Fibroblast of lung (primary cell): ENCODE data around the gene ZFAND2A. TPM values are rescaled to one million over a fixed set of nuclear protein-coding genes. Genes with fewer than 3 reads are reported as not detected.

Experiments used
- DNase-seq, 2 donors: peaks; one replicate each; pipeline versions ENCODE4 v3.0.0 to v3.0.0-alpha.2; 2010; ENCODE audit warnings: low read depth in 2 of 2
- H2AFZ ChIP-seq: 2 replicates; pipeline ENCODE4 v1.5.1; 2012; ENCODE audit warnings: low read length, control low read depth, inconsistent platforms
- H3K27ac ChIP-seq: 2 replicates; pipeline ENCODE4 v1.5.1; 2011; ENCODE audit warnings: low read length, control low read depth; ENCODE audit not compliant: insufficient read depth
- H3K27me3 ChIP-seq: 2 replicates; pipeline ENCODE4 v1.5.1; 2011; ENCODE audit warnings: mild to moderate bottlenecking, low read length; ENCODE audit not compliant: control insufficient read depth, insufficient read depth
- H3K36me3 ChIP-seq: 2 replicates; pipeline ENCODE4 v1.5.1; 2011; ENCODE audit warnings: low read length; ENCODE audit not compliant: control insufficient read depth, insufficient read depth
- H3K4me1 ChIP-seq: 2 replicates; pipeline ENCODE4 v1.5.1; 2011; ENCODE audit warnings: low read length; ENCODE audit not compliant: control insufficient read depth, insufficient read depth; ENCODE audit errors: extremely low read depth
- H3K4me2 ChIP-seq: 2 replicates; pipeline ENCODE4 v1.5.1; 2011; ENCODE audit warnings: low read length, control low read depth; ENCODE audit not compliant: insufficient read depth; ENCODE audit errors: extremely low read depth
- H3K4me3 ChIP-seq, 4 experiments: fragments of 200-600 bp in 1 of 4; sonication (generic) in 1 of 4; replicated peaks in 1 of 4; 2 replicates each; pipeline ENCODE4 v1.5.1; 2011 to 2016; ENCODE audit warnings: low read length in 4 of 4, low read depth in 3 of 4, mild to moderate bottlenecking in 3 of 4, control low read depth in 2 of 4, inconsistent platforms in 1 of 4, mixed read lengths in 1 of 4; ENCODE audit not compliant: insufficient read depth in 1 of 4; ENCODE audit errors: control extremely low read depth in 1 of 4
- H3K79me2 ChIP-seq: 2 replicates; pipeline ENCODE4 v1.5.1; 2012; ENCODE audit warnings: mild to moderate bottlenecking, low read length, inconsistent platforms; ENCODE audit not compliant: control insufficient read depth, insufficient read depth
- H3K9ac ChIP-seq: 2 replicates; pipeline ENCODE4 v1.5.1; 2011; ENCODE audit warnings: mild to moderate bottlenecking, low read length, control low read depth; ENCODE audit not compliant: insufficient read depth
- H3K9me3 ChIP-seq: 2 replicates; pipeline ENCODE4 v1.5.1; 2012; ENCODE audit warnings: low read depth, low read length; ENCODE audit not compliant: control insufficient read depth, insufficient read depth
- H4K20me1 ChIP-seq: 2 replicates; pipeline ENCODE4 v1.5.1; 2011; ENCODE audit warnings: low read length; ENCODE audit not compliant: control insufficient read depth, insufficient read depth; ENCODE audit errors: extremely low read depth
- EZH2 ChIP-seq: IDR thresholded peaks from 2 replicates; pipeline ENCODE4 v1.5.1; 2012; ENCODE audit warnings: low read length, control low read depth, mild to moderate bottlenecking; ENCODE audit errors: missing control alignments
- polyA plus RNA-seq, 2 donors: library from polyadenylated mRNA; depleted of rRNA in 1 of 2; stranded (reverse) in 1 of 2; unstranded in 1 of 2; fragments of >200 nt; gene quantifications; 2 replicates each; pipeline ENCODE4 v1.2.1, GENCODE V29; 2011 to 2012; ENCODE audit warnings: missing spikeins in 1 of 2
- total RNA-seq: library from RNA; depleted of rRNA; stranded (reverse); fragments of >200 nt; gene quantifications from 2 replicates; pipeline ENCODE4 v1.2.1, GENCODE V29; 2014
- TF ChIP-seq, protein P1 (sequence below), 2 donors: IDR thresholded peaks in 1 of 2; conservative IDR thresholded peaks in 1 of 2; 1 replicate in 1 of 2; 2 replicates in 1 of 2; pipeline ENCODE4 v1.5.1; 2011 to 2012; ENCODE audit warnings: low read length in 2 of 2, control low read depth in 1 of 2, inconsistent platforms in 1 of 2, low read depth in 1 of 2, mild to moderate bottlenecking in 1 of 2

The ZFAND2A gene
- total and polyA plus RNA-seq, 2 donors (not counting 1 experiment from before 2014, with no cell fraction given): 20.5 to 35.1 TPM

DNA sequence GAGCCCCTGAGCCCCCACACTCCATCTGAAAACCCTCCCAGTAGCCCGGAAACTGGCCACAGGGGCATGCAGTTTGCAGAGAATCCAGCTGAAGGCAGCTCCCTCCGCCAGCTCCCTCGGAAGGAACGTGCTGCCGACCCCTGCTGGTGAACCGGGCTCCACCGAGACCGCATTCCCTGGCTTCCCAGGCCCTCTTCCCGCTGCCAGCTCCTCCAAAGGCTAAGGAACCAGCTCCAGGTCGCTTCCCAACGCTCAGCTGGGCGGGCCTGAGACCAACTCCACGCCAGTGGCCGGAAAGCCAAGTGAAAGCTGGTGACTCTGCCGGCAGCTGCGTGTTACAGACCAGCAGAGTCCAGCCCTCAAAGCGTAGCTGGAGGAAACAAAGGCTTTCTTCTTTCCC lies 36.3 kb downstream of the ZFAND2A start:
- H3K79me2 ChIP-seq: peaks cover 2% of the 10 kb centered on the region
- no peaks in the 10 kb centered on the region for H3K9me3 ChIP-seq
- no peaks in the 10 kb centered on the region for H4K20me1 ChIP-seq
- H3K4me2 ChIP-seq: peak overlapping the region; percentile 78
- H3K4me1 ChIP-seq: peaks cover 7% of the 10 kb centered on the region
- H3K36me3 ChIP-seq: peaks cover 2% of the 10 kb centered on the region
- peak overlapping the region; percentile 37 for H2AFZ ChIP-seq
- peak overlapping the region; percentile 47 for H3K27ac ChIP-seq
- peak overlapping the region; percentile 9 for H3K9ac ChIP-seq
- no peak for TF ChIP-seq EZH2
- TF ChIP-seq, protein P1, sequence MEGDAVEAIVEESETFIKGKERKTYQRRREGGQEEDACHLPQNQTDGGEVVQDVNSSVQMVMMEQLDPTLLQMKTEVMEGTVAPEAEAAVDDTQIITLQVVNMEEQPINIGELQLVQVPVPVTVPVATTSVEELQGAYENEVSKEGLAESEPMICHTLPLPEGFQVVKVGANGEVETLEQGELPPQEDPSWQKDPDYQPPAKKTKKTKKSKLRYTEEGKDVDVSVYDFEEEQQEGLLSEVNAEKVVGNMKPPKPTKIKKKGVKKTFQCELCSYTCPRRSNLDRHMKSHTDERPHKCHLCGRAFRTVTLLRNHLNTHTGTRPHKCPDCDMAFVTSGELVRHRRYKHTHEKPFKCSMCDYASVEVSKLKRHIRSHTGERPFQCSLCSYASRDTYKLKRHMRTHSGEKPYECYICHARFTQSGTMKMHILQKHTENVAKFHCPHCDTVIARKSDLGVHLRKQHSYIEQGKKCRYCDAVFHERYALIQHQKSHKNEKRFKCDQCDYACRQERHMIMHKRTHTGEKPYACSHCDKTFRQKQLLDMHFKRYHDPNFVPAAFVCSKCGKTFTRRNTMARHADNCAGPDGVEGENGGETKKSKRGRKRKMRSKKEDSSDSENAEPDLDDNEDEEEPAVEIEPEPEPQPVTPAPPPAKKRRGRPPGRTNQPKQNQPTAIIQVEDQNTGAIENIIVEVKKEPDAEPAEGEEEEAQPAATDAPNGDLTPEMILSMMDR (conservative IDR thresholded peaks at IDR 0.05 in 1 of 2, IDR thresholded peaks at IDR 0.05 in 1 of 2; ENCODE audit: low read depth in 1 of 2, low read length in 2 of 2): peak; percentile 65 to 77
- H3K4me3 ChIP-seq: peak overlapping the region in 2 of 4 experiments; percentile 3 to 51
- DNase-seq: peak; percentile 79 to 88
- H3K27me3 ChIP-seq: no peaks in the 10 kb centered on the region

DNA sequence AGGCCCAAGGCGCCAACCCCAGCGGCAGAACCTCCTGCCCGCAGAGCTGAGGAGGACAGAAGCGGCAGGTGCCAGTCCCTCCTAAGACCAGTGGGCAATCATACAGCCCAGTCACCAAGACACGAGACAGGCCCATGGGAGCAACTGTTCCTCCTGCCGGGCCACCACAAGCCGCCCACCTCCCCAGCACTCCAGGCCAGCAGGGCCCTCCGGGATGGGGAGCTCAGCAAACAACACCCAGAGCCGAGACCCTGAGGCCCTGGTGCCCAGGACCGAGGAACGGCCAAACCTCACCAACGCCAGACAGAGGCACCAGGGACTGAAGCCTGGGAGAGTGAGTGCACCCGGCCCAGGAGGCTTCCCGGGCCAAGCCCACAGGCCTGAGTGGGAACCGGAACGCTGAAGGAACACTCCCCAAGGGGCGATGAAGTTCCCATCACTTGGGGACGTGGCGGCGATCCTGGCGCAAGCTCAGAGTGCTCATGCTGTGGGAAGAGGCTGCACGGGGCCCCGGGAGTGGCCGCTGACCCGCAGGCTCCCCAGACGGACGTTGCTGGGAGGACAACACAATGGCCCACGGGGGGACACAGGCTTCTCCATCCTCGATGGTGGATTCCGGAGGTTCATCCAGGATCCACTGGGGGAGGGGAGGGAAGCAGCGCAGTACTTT lies 37.0 kb downstream of the ZFAND2A start:
- Histone ChIP-seq H3K27ac (peak overlapping the region; percentile 47), H3K27me3 (no peaks in the 10 kb centered on the region), H2AFZ (peak overlapping the region; percentile 3), H3K4me2 (no peak overlapping the region), H3K9me3 (no peaks in the 10 kb centered on the region), H3K4me1 (peaks cover 7% of the 10 kb centered on the region), H4K20me1 (no peaks in the 10 kb centered on the region), H3K36me3 (peaks cover 2% of the 10 kb centered on the region), H3K79me2 (peaks cover 2% of the 10 kb centered on the region), H3K9ac (no peak overlapping the region), H3K4me3 (peak overlapping the region in 1 of 4 experiments; percentile 20)
- no peak for TF ChIP-seq EZH2
- TF ChIP-seq, protein P1 (conservative IDR thresholded peaks at IDR 0.05 in 1 of 2, IDR thresholded peaks at IDR 0.05 in 1 of 2; ENCODE audit: low read depth in 1 of 2, low read length in 2 of 2): no peak
- no peak for DNase-seq

DNA sequence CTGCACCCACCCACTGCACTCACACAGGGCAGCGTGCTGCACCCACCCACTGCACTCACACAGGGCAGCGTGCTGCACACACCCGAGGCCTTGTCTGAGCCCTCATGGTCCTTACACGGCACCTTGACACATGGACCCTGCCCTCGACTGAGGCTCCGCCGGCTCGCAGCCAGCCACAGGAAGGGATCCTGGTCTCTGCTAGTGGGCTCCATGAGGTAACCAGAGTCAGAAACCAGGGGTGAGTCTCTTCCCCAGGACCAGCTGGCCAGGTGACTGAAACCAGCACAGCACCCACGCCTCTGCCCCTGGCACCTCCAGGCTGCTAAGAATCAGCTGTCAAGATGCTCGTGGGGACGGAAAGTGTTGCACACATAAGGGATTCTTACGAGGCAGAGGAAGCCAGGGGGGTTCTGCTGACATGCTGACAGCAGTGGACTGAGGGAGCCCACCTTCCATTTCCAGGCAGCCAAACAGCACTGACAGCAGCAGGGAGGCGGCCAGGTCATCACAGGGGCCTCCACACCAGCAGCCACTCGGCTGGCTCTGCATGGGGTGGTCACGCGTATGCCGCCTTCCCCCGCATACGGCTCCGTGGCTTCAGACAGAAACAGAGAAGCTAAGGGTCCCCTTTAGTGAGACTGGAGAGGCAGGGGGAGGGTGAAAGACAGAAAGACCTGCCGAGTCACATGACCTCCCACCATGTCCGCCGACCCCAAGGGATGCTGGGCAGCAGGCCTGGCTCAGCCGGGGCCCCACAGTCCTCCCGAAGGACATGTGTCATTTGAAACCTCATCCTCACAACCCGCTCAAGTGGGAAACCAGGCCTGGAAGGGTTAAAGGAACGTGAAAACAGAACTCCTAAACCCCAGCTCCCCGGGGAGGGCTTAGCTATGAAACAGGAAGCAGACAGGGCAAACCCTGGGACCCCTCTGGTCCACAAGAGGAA lies 37.8 kb downstream of the ZFAND2A start:
- TF ChIP-seq, protein P1 (conservative IDR thresholded peaks at IDR 0.05 in 1 of 2, IDR thresholded peaks at IDR 0.05 in 1 of 2; ENCODE audit: low read depth in 1 of 2, low read length in 2 of 2): no peak
- TF ChIP-seq EZH2: no peak
- Histone ChIP-seq H4K20me1 (no peaks in the 10 kb centered on the region), H3K9ac (no peak overlapping the region), H3K4me2 (no peak overlapping the region), H3K4me1 (peaks cover 7% of the 10 kb centered on the region), H2AFZ (no peak overlapping the region), H3K4me3 (no peak overlapping the region), H3K79me2 (peaks cover 2% of the 10 kb centered on the region), H3K36me3 (peaks cover 2% of the 10 kb centered on the region), H3K9me3 (no peaks in the 10 kb centered on the region), H3K27ac (no peak overlapping the region), H3K27me3 (no peaks in the 10 kb centered on the region)
- DNase-seq: no peak
